Activated CD4-positive, alpha-beta T cell treated with anti-CD3 and anti-CD28 coated beads, Interleukin-2, Interleukin-4, amounts not matched to agents 100 ng/mL and 50 ng/mL, durations not matched to agents 16 hours and 8 hours (primary cell): ENCODE results near the gene MTMR12.

Experiments
- DNase-seq: peaks from one replicate; pipeline ENCODE4 v3.0.0-alpha.2; 2020; ENCODE audit warnings: low spot score

Gene MTMR12

GRCh38 chr5:32274548-32275395 is 38.0 kb downstream of the MTMR12 start:
- no peak for DNase-seq

- DNase-seq, result no peak
These were observed 38.9 kb downstream of the MTMR12 start for GRCh38 chr5:32273821-32274220.

- no peak for DNase-seq
These were observed 40.0 kb downstream of the MTMR12 start for GRCh38 chr5:32272746-32273145.

GRCh38 chr5:32270946-32271345 is 41.8 kb downstream of the MTMR12 start:
- DNase-seq, result no peak

GRCh38 chr5:32270178-32270577 is 42.6 kb downstream of the MTMR12 start:
- no peak for DNase-seq

GRCh38 chr5:32265902-32266301 is 46.8 kb downstream of the MTMR12 start:
- no peak for DNase-seq

GRCh38 chr5:32264957-32265572 is 47.7 kb downstream of the MTMR12 start:
- no peak for DNase-seq

GRCh38 chr5:32263684-32264083 is 49.1 kb downstream of the MTMR12 start:
- DNase-seq, result no peak

GRCh38 chr5:32261198-32261597 is 51.5 kb downstream of the MTMR12 start:
- peak; percentile 58 for DNase-seq

GRCh38 chr5:32259033-32259432 is 53.7 kb downstream of the MTMR12 start:
- no peak for DNase-seq

- no peak for DNase-seq
These were observed 54.3 kb downstream of the MTMR12 start for GRCh38 chr5:32258424-32258823.

GRCh38 chr5:32255540-32255900 is 57.2 kb downstream of the MTMR12 start:
- no peak for DNase-seq

GRCh38 chr5:32254881-32255539 is 57.7 kb downstream of the MTMR12 start:
- no peak for DNase-seq

GRCh38 chr5:32251871-32252458 is 60.8 kb downstream of the MTMR12 start:
- DNase-seq, result no peak

GRCh38 chr5:32249668-32250067 is 63.1 kb downstream of the MTMR12 start:
- DNase-seq, result no peak

- no peak for DNase-seq
These were observed 67.0 kb downstream of the MTMR12 start for GRCh38 chr5:32245742-32246141.

- DNase-seq, result no peak
These were observed 68.7 kb downstream of the MTMR12 start for GRCh38 chr5:32244017-32244416.

GRCh38 chr5:32241034-32241783 is 71.5 kb downstream of the MTMR12 start:
- no peak for DNase-seq

GRCh38 chr5:32239385-32239784 is 73.4 kb downstream of the MTMR12 start:
- DNase-seq, result no peak

GRCh38 chr5:32233696-32234447 is 78.9 kb downstream of the MTMR12 start:
- DNase-seq, result no peak

- no peak for DNase-seq
These were observed 79.5 kb downstream of the MTMR12 start for GRCh38 chr5:32233220-32233695.
